ENCODE data around the gene KNDC1. TPM values are rescaled to one million over a fixed set of nuclear protein-coding genes. Genes with fewer than 3 reads are reported as not detected.

Gene KNDC1
- total RNA-seq, 6 experiments from 2014 or later: 0.54 to 11.6 (median 8.2) TPM

- Histone ChIP-seq H3K9me3 (no peaks in the 10 kb centered on the region), H3K27ac (no peak overlapping the region), H3K4me1 (no peaks in the 10 kb centered on the region), H3K27me3 (no peaks in the 10 kb centered on the region), H3K36me3 (no peaks in the 10 kb centered on the region), H3K4me3 (no peak overlapping the region)
- intact Hi-C loops (cut with DNase I): no loop called here
- WGBS (ENCODE audit: insufficient coverage, low coverage, low lambda C conversion rate, missing lambda C conversion rate): 69% methylated on average over 9 of the region's 39 CpGs
- DNase-seq (peak in 1 of 3 donors; percentile 35), ATAC-seq (no peak)
- no peak for TF ChIP-seq CTCF (IDR thresholded peaks at IDR 0.05)
- TF ChIP-seq POLR2A (IDR thresholded peaks at IDR 0.05): no peak
Observed at GRCh38 chr10:133129071-133129858, 30.8 kb upstream of the KNDC1 start.

- Histone ChIP-seq H3K27me3 (no peaks in the 10 kb centered on the region), H3K4me1 (no peaks in the 10 kb centered on the region), H3K36me3 (no peaks in the 10 kb centered on the region), H3K4me3 (no peak overlapping the region), H3K9me3 (no peaks in the 10 kb centered on the region), H3K27ac (no peak overlapping the region)
- 13% methylated on average over 4 of the region's 20 CpGs for WGBS (ENCODE audit: insufficient coverage, low coverage, low lambda C conversion rate, missing lambda C conversion rate)
- intact Hi-C loops (cut with DNase I): no loop called here
- no peak for ATAC-seq
- DNase-seq: peak in 2 of 3 donors; percentile 29 to 49
- TF ChIP-seq POLR2A (IDR thresholded peaks at IDR 0.05) (no peak), CTCF (IDR thresholded peaks at IDR 0.05) (no peak)
Observed at GRCh38 chr10:133129859-133130495, 30.0 kb upstream of the KNDC1 start.

DNA sequence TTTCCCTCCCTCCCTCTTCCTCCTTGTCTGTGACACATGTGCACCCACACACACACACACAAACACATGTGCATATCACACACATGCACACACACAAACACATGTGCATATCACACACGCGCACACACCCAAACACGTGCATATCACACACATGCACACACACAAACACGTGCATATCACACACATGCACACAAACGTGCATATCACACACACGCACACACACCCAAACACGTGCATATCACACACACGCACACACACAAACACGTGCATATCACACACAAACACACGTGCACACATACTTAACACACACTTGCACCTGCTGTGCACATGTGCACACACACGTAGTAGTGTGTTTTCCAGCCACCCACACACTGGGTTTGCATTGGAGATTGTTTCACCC is 29.4 kb upstream of the KNDC1 start:
- 63% methylated on average over 10 of the region's 11 CpGs for WGBS (ENCODE audit: insufficient coverage, low coverage, low lambda C conversion rate, missing lambda C conversion rate)
- no peak overlapping the region for H3K27ac ChIP-seq
- no peaks in the 10 kb centered on the region for H3K9me3 ChIP-seq
- no peak overlapping the region for H3K4me3 ChIP-seq
- H3K4me1 ChIP-seq: no peaks in the 10 kb centered on the region
- intact Hi-C loops (cut with DNase I): no loop called here
- TF ChIP-seq CTCF (IDR thresholded peaks at IDR 0.05): no peak
- no peak for TF ChIP-seq POLR2A (IDR thresholded peaks at IDR 0.05)
- H3K27me3 ChIP-seq: no peaks in the 10 kb centered on the region
- H3K36me3 ChIP-seq: no peaks in the 10 kb centered on the region
- ATAC-seq (no peak), DNase-seq (no peak)

DNA sequence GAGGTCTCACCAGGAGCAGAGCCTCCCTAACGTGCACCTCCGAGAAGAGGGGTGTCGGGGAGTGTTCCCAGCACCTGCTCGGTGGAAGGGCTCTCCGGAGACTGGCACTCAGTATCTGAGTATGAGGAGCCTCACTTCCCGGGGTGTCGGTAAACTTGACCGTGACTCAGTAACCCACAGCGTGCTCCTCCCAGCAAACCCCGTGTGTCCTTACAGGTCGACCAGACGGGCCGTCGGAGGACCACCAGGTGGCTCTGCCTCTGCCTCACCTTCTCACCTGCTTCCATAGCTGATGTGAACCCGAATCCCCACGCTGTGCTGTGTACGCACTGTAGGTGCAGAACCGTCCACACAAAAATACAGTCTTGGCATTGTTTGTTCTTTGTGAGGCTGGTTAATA is 29.0 kb upstream of the KNDC1 start:
- Histone ChIP-seq H3K27ac (no peak overlapping the region), H3K27me3 (no peaks in the 10 kb centered on the region), H3K4me3 (no peak overlapping the region), H3K36me3 (no peaks in the 10 kb centered on the region), H3K4me1 (no peaks in the 10 kb centered on the region), H3K9me3 (no peaks in the 10 kb centered on the region)
- WGBS (ENCODE audit: insufficient coverage, low coverage, low lambda C conversion rate, missing lambda C conversion rate): 53% methylated on average over 3 of the region's 18 CpGs
- intact Hi-C loops (cut with DNase I): no loop called here
- ATAC-seq (no peak), DNase-seq (peak in 2 of 3 donors; percentile 37 to 40)
- no peak for TF ChIP-seq POLR2A (IDR thresholded peaks at IDR 0.05)
- no peak for TF ChIP-seq CTCF (IDR thresholded peaks at IDR 0.05)

Measured in right lobe of liver (tissue), 6 donors.